DLD1 (cell line): ENCODE data around the gene KRT6C.

Experiments used
- in situ Hi-C: cut with HindIII; loops from 2 replicates; pipeline ENCODE4 v1.10.0; 2017; ENCODE audit warnings: low sequenced_read_pairs

KRT6C gene

GRCh38 chr12:52473768-52474167 is at the start of gene KRT6C:
TSS of gene KRT6C (minus strand) at chr12:52473805. CDS start at chr12:52473737, 68 bp downstream.
- in situ Hi-C loops, result no loop called here

GRCh38 chr12:52522346-52523011 is 48.9 kb upstream of the KRT6C start:
- in situ Hi-C loops, result no loop called here

- in situ Hi-C loops, result no loop called here
These were observed 48.1 kb upstream of the KRT6C start for GRCh38 chr12:52521568-52522266.

- in situ Hi-C loops, result no loop called here
These were observed 47.6 kb upstream of the KRT6C start for GRCh38 chr12:52521175-52521567.

GRCh38 chr12:52519826-52520662 is 46.4 kb upstream of the KRT6C start, which contains the start of gene KRT5:
TSS of gene KRT5 (minus strand) at chr12:52520394. CDS start at chr12:52520296, 98 bp downstream.
- in situ Hi-C loops, result no loop called here

- in situ Hi-C loops, result no loop called here
These were observed 45.7 kb upstream of the KRT6C start for GRCh38 chr12:52519387-52519703.

- in situ Hi-C loops, result no loop called here
These were observed 45.2 kb upstream of the KRT6C start for GRCh38 chr12:52518574-52519386.

- in situ Hi-C loops, result no loop called here
These were observed 44.3 kb upstream of the KRT6C start for GRCh38 chr12:52517888-52518287.

GRCh38 chr12:52517005-52517835 is 43.6 kb upstream of the KRT6C start:
- in situ Hi-C loops, result no loop called here

- in situ Hi-C loops, result no loop called here
These were observed 42.6 kb upstream of the KRT6C start for GRCh38 chr12:52515927-52516831.

- in situ Hi-C loops, result no loop called here
These were observed 41.7 kb upstream of the KRT6C start for GRCh38 chr12:52515319-52515646.

- in situ Hi-C loops, result no loop called here
These were observed 41.1 kb upstream of the KRT6C start for GRCh38 chr12:52514471-52515318.

- in situ Hi-C loops, result no loop called here
These were observed 40.1 kb upstream of the KRT6C start for GRCh38 chr12:52513736-52514135.

- in situ Hi-C loops, result no loop called here
These were observed 34.6 kb upstream of the KRT6C start for GRCh38 chr12:52508211-52508610.

- in situ Hi-C loops, result no loop called here
These were observed 33.5 kb upstream of the KRT6C start for GRCh38 chr12:52506858-52507715.

GRCh38 chr12:52502877-52503276 is 29.3 kb upstream of the KRT6C start:
- in situ Hi-C loops, result no loop called here

- in situ Hi-C loops, result no loop called here
These were observed 27.9 kb upstream of the KRT6C start for GRCh38 chr12:52501490-52501889.
